ENCODE measurements around the gene TCERG1L.

TCERG1L gene

GRCh38 chr10:131354380-131354779 is 42.9 kb upstream of the TCERG1L start:
- Histone ChIP-seq H3K4me3 (ENCODE audit: low read depth, low read length) (no peak overlapping the region), H3K27me3 (ENCODE audit: insufficient read depth, low read depth, severe bottlenecking) (peaks cover 3% of the 10 kb centered on the region), H3K27ac (no peak overlapping the region), H3K9me3 (ENCODE audit: severe bottlenecking) (no peaks in the 10 kb centered on the region), H3K36me3 (no peaks in the 10 kb centered on the region)
- no peak for TF ChIP-seq CTCF (IDR thresholded peaks at IDR 0.05; ENCODE audit: low read depth, low read length)
- DNase-seq: no peak

GRCh38 chr10:131352765-131353290 is 41.3 kb upstream of the TCERG1L start:
- no peak for DNase-seq
- Histone ChIP-seq H3K36me3 (no peaks in the 10 kb centered on the region), H3K27me3 (ENCODE audit: insufficient read depth, low read depth, severe bottlenecking) (peaks cover 5% of the 10 kb centered on the region), H3K27ac (no peak overlapping the region), H3K9me3 (ENCODE audit: severe bottlenecking) (no peaks in the 10 kb centered on the region), H3K4me3 (ENCODE audit: low read depth, low read length) (no peak overlapping the region)
- no peak for TF ChIP-seq CTCF (IDR thresholded peaks at IDR 0.05; ENCODE audit: low read depth, low read length)

- DNase-seq: no peak
- Histone ChIP-seq H3K27me3 (ENCODE audit: insufficient read depth, low read depth, severe bottlenecking) (peaks cover 15% of the 10 kb centered on the region), H3K36me3 (no peaks in the 10 kb centered on the region), H3K9me3 (ENCODE audit: severe bottlenecking) (no peaks in the 10 kb centered on the region), H3K4me3 (ENCODE audit: low read depth, low read length) (no peak overlapping the region), H3K27ac (no peak overlapping the region)
- no peak for TF ChIP-seq CTCF (IDR thresholded peaks at IDR 0.05; ENCODE audit: low read depth, low read length)
Observed at GRCh38 chr10:131350660-131351059, 39.1 kb upstream of the TCERG1L start.

- peaks cover 15% of the 10 kb centered on the region for H3K27me3 ChIP-seq (ENCODE audit: insufficient read depth, low read depth, severe bottlenecking)
- no peak overlapping the region for H3K4me3 ChIP-seq (ENCODE audit: low read depth, low read length)
- no peak for TF ChIP-seq CTCF (IDR thresholded peaks at IDR 0.05; ENCODE audit: low read depth, low read length)
- H3K36me3 ChIP-seq: no peaks in the 10 kb centered on the region
- no peak overlapping the region for H3K27ac ChIP-seq
- DNase-seq: no peak
- H3K9me3 ChIP-seq (ENCODE audit: severe bottlenecking): no peaks in the 10 kb centered on the region
Observed at GRCh38 chr10:131350245-131350644, 38.7 kb upstream of the TCERG1L start.

- no peak for TF ChIP-seq CTCF (IDR thresholded peaks at IDR 0.05; ENCODE audit: low read depth, low read length)
- no peak for DNase-seq
Observed at GRCh38 chr10:131346456-131346855, 34.9 kb upstream of the TCERG1L start.

GRCh38 chr10:131345691-131346090 is 34.2 kb upstream of the TCERG1L start:
- Histone ChIP-seq H3K27me3 (ENCODE audit: insufficient read depth, low read depth, severe bottlenecking) (peaks cover 15% of the 10 kb centered on the region), H3K9me3 (ENCODE audit: severe bottlenecking) (no peaks in the 10 kb centered on the region), H3K4me3 (ENCODE audit: low read depth, low read length) (no peak overlapping the region), H3K27ac (no peak overlapping the region), H3K36me3 (no peaks in the 10 kb centered on the region)
- TF ChIP-seq CTCF (IDR thresholded peaks at IDR 0.05; ENCODE audit: low read depth, low read length): no peak
- no peak for DNase-seq

More at GRCh38 chr10:131346456-131346855, 34.9 kb upstream of the TCERG1L start:
- no peak overlapping the region for H3K4me3 ChIP-seq (ENCODE audit: low read depth, low read length)
- H3K36me3 ChIP-seq: no peaks in the 10 kb centered on the region
- H3K9me3 ChIP-seq (ENCODE audit: severe bottlenecking): no peaks in the 10 kb centered on the region
- peaks cover 15% of the 10 kb centered on the region for H3K27me3 ChIP-seq (ENCODE audit: insufficient read depth, low read depth, severe bottlenecking)
- H3K27ac ChIP-seq: no peak overlapping the region

All from WERI-Rb-1 (cell line).